Dermis microvascular lymphatic vessel endothelial cell (primary cell): ENCODE data around the gene ZNF672. TPM values are rescaled to one million over a fixed set of nuclear protein-coding genes. Genes with fewer than 3 reads are reported as not detected.
"Not testable (repeated sequence)": the region's sequence is repeated elsewhere in the genome, so short reads cannot be mapped to it uniquely, and the experiment has no call there.

Source experiments
- DNase-seq, 2 donors: peaks; one replicate each; pipeline versions ENCODE4 v3.0.0 to v3.0.0-alpha.2; 2010; ENCODE audit warnings: low read depth in 2 of 2
- total RNA-seq: library from RNA; depleted of rRNA; stranded (reverse); fragments of >200 nt; gene quantifications from 2 replicates; pipeline ENCODE4 v1.2.1, GENCODE V29; 2014

The ZNF672 gene
- 15.9 and 22.9 TPM in 2 replicates for total RNA-seq

GRCh38 chr1:248837781-248838356 lies at the start of gene ZNF672:
Gene ZNF672, plus strand, starts transcription at chr1:248838224. Its CDS starts 9,051 bp downstream, at chr1:248847275.
- DNase-seq: peak; percentile 94 to 98

- DNase-seq: no peak
These were observed 49.7 kb upstream of the ZNF672 start for GRCh38 chr1:248788327-248788726.

- not testable (repeated sequence) for DNase-seq
These were observed 48.7 kb upstream of the ZNF672 start for GRCh38 chr1:248789337-248789736.

GRCh38 chr1:248790456-248790855 lies 47.6 kb upstream of the ZNF672 start:
- DNase-seq: no peak

GRCh38 chr1:248791010-248791409 lies 47.0 kb upstream of the ZNF672 start:
- no peak for DNase-seq

- no peak for DNase-seq
These were observed 45.7 kb upstream of the ZNF672 start for GRCh38 chr1:248792342-248792741.

GRCh38 chr1:248793592-248793991 lies 44.4 kb upstream of the ZNF672 start:
- no peak for DNase-seq

- DNase-seq: not testable (repeated sequence)
These were observed 43.4 kb upstream of the ZNF672 start for GRCh38 chr1:248794663-248795062.

- no peak for DNase-seq
These were observed 39.2 kb upstream of the ZNF672 start for GRCh38 chr1:248798791-248799190.

- no peak for DNase-seq
These were observed 37.6 kb upstream of the ZNF672 start for GRCh38 chr1:248800459-248800858.

- DNase-seq: no peak
These were observed 35.6 kb upstream of the ZNF672 start for GRCh38 chr1:248802454-248802853.

- DNase-seq: not testable (repeated sequence)
These were observed 34.5 kb upstream of the ZNF672 start for GRCh38 chr1:248803501-248803900.

GRCh38 chr1:248804771-248805681 lies 33.0 kb upstream of the ZNF672 start:
- no peak for DNase-seq

- DNase-seq: no peak
These were observed 32.1 kb upstream of the ZNF672 start for GRCh38 chr1:248805876-248806275.

GRCh38 chr1:248807067-248807737 lies 30.8 kb upstream of the ZNF672 start:
- DNase-seq: peak; percentile 18 to 54

GRCh38 chr1:248808876-248809275 lies 29.1 kb upstream of the ZNF672 start:
- no peak for DNase-seq

- no peak for DNase-seq
These were observed 27.9 kb upstream of the ZNF672 start for GRCh38 chr1:248810000-248810726.

- no peak for DNase-seq
These were observed 27.1 kb upstream of the ZNF672 start for GRCh38 chr1:248810727-248811513.

- no peak for DNase-seq
These were observed 26.2 kb upstream of the ZNF672 start for GRCh38 chr1:248811514-248812490.
